OCI-LY1 (cell line): ENCODE data around the gene OPRM1.

ENCODE experiments used
- H2AFZ ChIP-seq: fragments of 200-600 bp; sonication (generic), shearing (Covaris generic); 2 replicates; pipeline ENCODE4 v1.6.0; 2014; ENCODE audit warnings: antibody characterized with exemption, mild to moderate bottlenecking, low read length
- H3F3A ChIP-seq: fragments of 200-600 bp; sonication (generic), shearing (Covaris generic); 2 replicates; pipeline ENCODE4 v1.6.0; 2014; ENCODE audit warnings: mild to moderate bottlenecking, antibody characterized with exemption, low read length, moderate library complexity; ENCODE audit not compliant: insufficient read depth
- H3K27ac ChIP-seq: fragments of 200-600 bp; sonication (generic); 2 replicates; pipeline ENCODE4 v1.5.1; 2014; ENCODE audit warnings: low read length, mixed run types, mild to moderate bottlenecking, low read depth; ENCODE audit not compliant: poor library complexity, severe bottlenecking
- H3K27me3 ChIP-seq: fragments of 200-600 bp; sonication (generic); 2 replicates; pipeline ENCODE4 v1.6.0; 2014; ENCODE audit warnings: antibody characterized with exemption, mild to moderate bottlenecking, low read length, moderate library complexity; ENCODE audit not compliant: insufficient read depth
- H3K36me3 ChIP-seq: fragments of 200-600 bp; sonication (generic); 2 replicates; pipeline ENCODE4 v1.6.1; 2014; ENCODE audit warnings: mild to moderate bottlenecking, antibody characterized with exemption, low read length, moderate library complexity, mixed read lengths; ENCODE audit not compliant: insufficient read depth
- H3K4me1 ChIP-seq: fragments of 200-600 bp; sonication (generic); 2 replicates; pipeline ENCODE4 v1.5.1; 2014; ENCODE audit warnings: mild to moderate bottlenecking, low read length, moderate library complexity; ENCODE audit not compliant: insufficient read depth, severe bottlenecking
- H3K4me2 ChIP-seq: fragments of 200-600 bp; sonication (generic), shearing (Covaris generic); 2 replicates; pipeline ENCODE4 v1.6.1; 2014; ENCODE audit warnings: low read length
- H3K4me3 ChIP-seq: fragments of 200-600 bp; sonication (generic); 2 replicates; pipeline ENCODE4 v1.5.1; 2014; ENCODE audit warnings: low read length, low read depth, mild to moderate bottlenecking, mixed read lengths; ENCODE audit not compliant: poor library complexity, severe bottlenecking
- H3K79me2 ChIP-seq: fragments of 200-600 bp; shearing (Covaris generic); 2 replicates; pipeline ENCODE4 v1.6.1; 2016; ENCODE audit warnings: mixed run types, low read length, mixed read lengths; ENCODE audit not compliant: insufficient read depth
- H3K9ac ChIP-seq: fragments of 200-600 bp; sonication (generic), shearing (Covaris generic); 2 replicates; pipeline ENCODE4 v1.6.1; 2014; ENCODE audit warnings: mild to moderate bottlenecking, low read length, mixed read lengths
- H3K9me2 ChIP-seq: fragments of 200-600 bp; sonication (generic), shearing (Covaris generic); 2 replicates; pipeline ENCODE4 v1.6.1; 2014; ENCODE audit warnings: low read depth, mild to moderate bottlenecking, low read length, mixed read lengths
- H3K9me3 ChIP-seq: fragments of 200-600 bp; shearing (Covaris generic); 2 replicates; pipeline ENCODE4 v1.6.1; 2014; ENCODE audit warnings: low read length, mixed read lengths
- H4K20me1 ChIP-seq: fragments of 200-600 bp; sonication (generic), shearing (Covaris generic); 2 replicates; pipeline ENCODE4 v1.6.0; 2016; ENCODE audit warnings: mild to moderate bottlenecking, low read length; ENCODE audit not compliant: insufficient read depth
- EZH2 ChIP-seq: fragments of 200-600 bp; sonication (generic), shearing (Covaris generic); IDR thresholded peaks from 2 replicates; pipeline ENCODE4 v1.8.0; 2017; ENCODE audit warnings: borderline replicate concordance, mixed run types, mild to moderate bottlenecking, antibody characterized with exemption, low read length, moderate library complexity, mixed read lengths
- TF ChIP-seq, protein P1 (sequence below): fragments of 200-600 bp; sonication (generic), shearing (Covaris generic); IDR thresholded peaks from 2 replicates; pipeline ENCODE4 v1.5.1; 2017; ENCODE audit warnings: mild to moderate bottlenecking, antibody characterized with exemption, low read length, moderate library complexity, mixed read lengths

The OPRM1 gene

DNA sequence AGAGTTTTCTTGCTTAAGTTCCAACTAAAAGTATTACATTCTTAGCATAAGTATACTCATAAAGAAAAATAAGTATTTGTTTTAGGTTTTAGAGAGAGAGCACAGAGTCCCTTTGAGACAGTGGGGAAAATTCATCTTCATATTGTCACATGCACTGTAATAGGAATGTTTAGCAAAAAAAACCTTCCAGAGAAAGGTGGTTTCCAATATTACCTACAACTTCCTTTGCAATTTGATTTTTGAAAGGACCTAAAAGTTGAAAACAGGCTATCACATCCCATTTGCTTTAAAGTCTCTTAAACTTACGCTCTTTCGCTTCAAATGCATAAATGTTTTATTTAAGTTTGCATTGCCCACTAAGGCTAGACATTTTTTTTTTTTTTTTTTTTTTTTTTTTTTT is 86.4 kb downstream of the OPRM1 start:
- Histone ChIP-seq H3K9me2 (no peaks in the 10 kb centered on the region), H2AFZ (no peak overlapping the region), H3K27me3 (no peaks in the 10 kb centered on the region), H3K27ac (no peak overlapping the region), H3K4me3 (no peak overlapping the region), H3K4me2 (no peak overlapping the region), H3K9me3 (no peaks in the 10 kb centered on the region), H4K20me1 (no peaks in the 10 kb centered on the region), H3K4me1 (no peaks in the 10 kb centered on the region), H3K36me3 (no peaks in the 10 kb centered on the region), H3F3A (no peaks in the 10 kb centered on the region), H3K79me2 (no peaks in the 10 kb centered on the region), H3K9ac (no peak overlapping the region)
- TF ChIP-seq, protein P1, sequence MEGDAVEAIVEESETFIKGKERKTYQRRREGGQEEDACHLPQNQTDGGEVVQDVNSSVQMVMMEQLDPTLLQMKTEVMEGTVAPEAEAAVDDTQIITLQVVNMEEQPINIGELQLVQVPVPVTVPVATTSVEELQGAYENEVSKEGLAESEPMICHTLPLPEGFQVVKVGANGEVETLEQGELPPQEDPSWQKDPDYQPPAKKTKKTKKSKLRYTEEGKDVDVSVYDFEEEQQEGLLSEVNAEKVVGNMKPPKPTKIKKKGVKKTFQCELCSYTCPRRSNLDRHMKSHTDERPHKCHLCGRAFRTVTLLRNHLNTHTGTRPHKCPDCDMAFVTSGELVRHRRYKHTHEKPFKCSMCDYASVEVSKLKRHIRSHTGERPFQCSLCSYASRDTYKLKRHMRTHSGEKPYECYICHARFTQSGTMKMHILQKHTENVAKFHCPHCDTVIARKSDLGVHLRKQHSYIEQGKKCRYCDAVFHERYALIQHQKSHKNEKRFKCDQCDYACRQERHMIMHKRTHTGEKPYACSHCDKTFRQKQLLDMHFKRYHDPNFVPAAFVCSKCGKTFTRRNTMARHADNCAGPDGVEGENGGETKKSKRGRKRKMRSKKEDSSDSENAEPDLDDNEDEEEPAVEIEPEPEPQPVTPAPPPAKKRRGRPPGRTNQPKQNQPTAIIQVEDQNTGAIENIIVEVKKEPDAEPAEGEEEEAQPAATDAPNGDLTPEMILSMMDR: no peak
- TF ChIP-seq EZH2: no peak

DNA sequence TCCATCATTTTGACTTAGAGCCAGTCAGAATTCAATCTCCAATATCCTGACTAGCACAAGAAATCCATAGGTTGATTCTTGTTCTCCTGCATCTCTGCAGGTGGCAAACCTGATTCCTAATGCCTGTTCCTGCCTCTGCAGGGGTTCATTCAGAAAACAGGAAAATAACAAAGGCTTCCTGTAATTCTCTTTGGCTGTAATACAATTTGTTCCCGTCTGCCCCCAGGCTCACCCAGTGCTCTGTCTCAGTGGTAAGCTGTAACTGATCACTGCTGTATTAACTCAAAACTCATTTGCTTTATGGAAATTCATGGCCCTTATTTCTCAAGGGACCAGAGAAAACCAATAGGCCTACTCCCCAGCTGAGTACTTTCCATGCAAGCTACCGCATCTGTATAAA is 88.6 kb downstream of the OPRM1 start:
- no peak overlapping the region for H3K4me3 ChIP-seq

DNA sequence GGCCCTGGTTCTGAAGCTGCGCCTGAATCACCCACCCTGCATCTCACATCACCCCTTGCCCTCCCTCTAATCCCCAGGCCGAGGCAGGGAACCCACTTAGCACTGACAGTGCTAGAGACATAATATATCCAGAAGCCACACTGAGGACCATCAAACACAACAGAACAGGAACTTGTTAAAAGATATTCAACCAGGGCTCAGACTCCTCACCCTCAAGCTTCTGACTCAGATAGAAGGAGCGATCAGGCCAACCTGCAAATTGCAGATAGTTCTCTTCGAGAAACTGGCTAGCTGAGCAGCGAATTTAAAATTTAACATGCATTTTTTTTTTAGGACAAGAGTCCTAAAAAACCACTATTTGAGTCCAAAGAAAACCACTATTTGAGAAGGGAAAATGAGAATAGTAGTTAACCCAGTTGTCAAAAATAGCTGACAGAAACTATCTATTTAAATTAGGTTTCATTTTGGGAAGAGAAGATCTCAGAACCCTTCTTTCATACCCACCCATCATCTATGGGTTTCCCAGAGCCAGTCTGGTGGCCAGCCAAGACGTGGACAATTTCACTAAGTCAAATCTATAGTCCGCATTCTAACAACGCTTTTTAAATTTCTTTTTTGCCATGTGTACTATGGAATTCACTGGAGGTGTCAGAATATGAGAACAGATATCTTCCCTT is 95.6 kb downstream of the OPRM1 start:
- no peaks in the 10 kb centered on the region for H4K20me1 ChIP-seq
- H3K9me2 ChIP-seq: no peaks in the 10 kb centered on the region
- no peaks in the 10 kb centered on the region for H3K36me3 ChIP-seq
- H3F3A ChIP-seq: no peaks in the 10 kb centered on the region
- H3K9ac ChIP-seq: no peak overlapping the region
- no peaks in the 10 kb centered on the region for H3K9me3 ChIP-seq
- no peak overlapping the region for H2AFZ ChIP-seq
- no peaks in the 10 kb centered on the region for H3K4me1 ChIP-seq
- H3K27me3 ChIP-seq: no peaks in the 10 kb centered on the region
- no peak for TF ChIP-seq EZH2
- TF ChIP-seq, protein P1: no peak
- H3K4me3 ChIP-seq: no peak overlapping the region
- no peak overlapping the region for H3K27ac ChIP-seq
- H3K4me2 ChIP-seq: no peak overlapping the region
- no peaks in the 10 kb centered on the region for H3K79me2 ChIP-seq

More for the DNA sequence above, 88.6 kb downstream of the OPRM1 start:
- Histone ChIP-seq H3K4me1 (no peaks in the 10 kb centered on the region), H3K9me2 (no peaks in the 10 kb centered on the region), H3K9me3 (no peaks in the 10 kb centered on the region), H3K79me2 (no peaks in the 10 kb centered on the region), H3K27me3 (no peaks in the 10 kb centered on the region), H3K36me3 (no peaks in the 10 kb centered on the region), H3K27ac (no peak overlapping the region), H3K4me2 (no peak overlapping the region), H3K9ac (no peak overlapping the region), H2AFZ (no peak overlapping the region), H4K20me1 (no peaks in the 10 kb centered on the region), H3F3A (no peaks in the 10 kb centered on the region)
- no peak for TF ChIP-seq EZH2
- TF ChIP-seq, protein P1: no peak
